Sciatic nerve (tissue), 2 donors: ENCODE data around the gene CFAP157. TPM values are rescaled to one million over a fixed set of nuclear protein-coding genes. Genes with fewer than 3 reads are reported as not detected.

ENCODE experiments used
- ATAC-seq: fragments of 200-7000 bp; cut with Tn5 transposase; one replicate; pipeline ENCODE4 v1.9.1; 2020; ENCODE audit warnings: mild to moderate bottlenecking, moderate library complexity
- DNase-seq: peaks from one replicate; pipeline ENCODE4 v3.0.0-alpha.2; 2020; ENCODE audit warnings: low spot score
- intact Hi-C: fragments of 100-400 bp; cut with DNase I; formaldehyde crosslinking; loops from one replicate; pipeline ENCODE4 v1.14.2; 2022
- total RNA-seq: library from RNA; stranded (reverse); fragmentation: NEBNext Ultra II Directional; extraction: Animal tissue kit (Norgen Biotek cat#: 25700); gene quantifications from one replicate; pipeline ENCODE4 v1.2.1, GENCODE V29; 2021
- donor health status: DM: no; HTN: no; CAD: no.
- donor health status: DM: no; HTN: no; CAD: no.

The CFAP157 gene
- total RNA-seq, 1 donor from 2014 or later = 0.80 TPM

DNA sequence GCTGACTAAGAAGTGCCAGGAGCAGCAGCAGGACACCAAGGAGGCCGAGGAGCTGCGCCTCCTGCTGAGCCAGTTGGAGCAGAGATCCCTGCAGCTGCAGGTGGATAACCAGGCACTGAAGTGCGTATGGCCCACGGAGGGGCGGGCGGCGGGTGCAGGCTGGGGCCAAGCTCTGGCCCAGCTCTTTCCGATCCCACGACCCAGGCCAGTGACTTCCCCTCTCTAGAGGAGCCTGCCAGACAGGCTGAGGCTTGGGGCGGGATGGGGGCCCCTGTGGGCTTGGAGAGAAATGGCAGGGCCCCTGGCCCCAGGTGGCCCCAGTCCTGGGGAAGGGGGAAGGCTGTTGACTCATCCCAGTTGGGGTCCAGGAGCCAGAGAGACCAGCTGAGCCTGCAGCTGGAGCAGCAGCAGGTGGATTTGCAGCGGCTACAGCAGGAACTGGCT is 5.1 kb downstream of the CFAP157 start:
- intact Hi-C loops = no loop called here
- ATAC-seq (no peak), DNase-seq (no peak)

DNA sequence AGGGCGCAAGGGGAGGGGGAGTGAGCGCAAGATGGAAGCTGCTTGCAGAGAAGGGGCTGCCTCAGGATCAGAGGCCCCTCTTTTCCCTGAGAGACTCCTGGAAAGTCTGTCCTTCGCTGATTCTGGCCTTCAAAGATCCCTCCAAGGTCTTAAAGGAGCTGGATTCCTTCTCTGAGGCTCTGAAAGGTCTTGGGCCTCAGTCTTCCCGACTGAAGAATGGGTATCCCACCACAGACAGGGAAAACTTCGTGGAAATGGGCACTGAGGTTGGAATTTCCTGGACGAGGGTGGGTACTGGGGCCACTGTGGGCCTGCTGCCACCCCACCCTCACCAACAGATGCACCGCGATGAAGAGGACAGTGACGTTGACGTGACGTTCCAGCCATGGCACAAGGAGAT is 5.6 kb downstream of the CFAP157 start:
- ATAC-seq = no peak
- DNase-seq = no peak
- intact Hi-C loops = no loop called here

DNA sequence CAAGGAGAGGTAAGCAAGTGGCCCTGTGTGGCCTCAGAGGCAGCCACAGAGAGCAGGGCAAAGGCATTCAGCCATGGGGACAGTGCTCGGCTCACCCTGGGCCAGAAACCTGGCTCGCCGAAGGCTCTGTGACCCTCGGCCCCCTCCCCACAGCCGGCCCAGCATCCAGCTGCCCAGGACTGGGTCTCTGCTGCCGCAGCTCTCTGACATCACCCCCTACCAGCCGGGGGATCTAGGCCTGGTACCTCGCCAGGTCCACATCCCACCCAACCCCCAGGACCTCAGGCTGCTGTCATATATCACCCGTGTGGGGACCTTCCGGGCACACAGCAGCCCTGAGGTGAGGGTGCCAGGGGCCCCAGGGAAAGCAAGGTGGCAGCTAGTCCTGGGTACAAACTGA is 6.1 kb downstream of the CFAP157 start:
- intact Hi-C loops = no loop called here
- DNase-seq (no peak), ATAC-seq (no peak)

DNA sequence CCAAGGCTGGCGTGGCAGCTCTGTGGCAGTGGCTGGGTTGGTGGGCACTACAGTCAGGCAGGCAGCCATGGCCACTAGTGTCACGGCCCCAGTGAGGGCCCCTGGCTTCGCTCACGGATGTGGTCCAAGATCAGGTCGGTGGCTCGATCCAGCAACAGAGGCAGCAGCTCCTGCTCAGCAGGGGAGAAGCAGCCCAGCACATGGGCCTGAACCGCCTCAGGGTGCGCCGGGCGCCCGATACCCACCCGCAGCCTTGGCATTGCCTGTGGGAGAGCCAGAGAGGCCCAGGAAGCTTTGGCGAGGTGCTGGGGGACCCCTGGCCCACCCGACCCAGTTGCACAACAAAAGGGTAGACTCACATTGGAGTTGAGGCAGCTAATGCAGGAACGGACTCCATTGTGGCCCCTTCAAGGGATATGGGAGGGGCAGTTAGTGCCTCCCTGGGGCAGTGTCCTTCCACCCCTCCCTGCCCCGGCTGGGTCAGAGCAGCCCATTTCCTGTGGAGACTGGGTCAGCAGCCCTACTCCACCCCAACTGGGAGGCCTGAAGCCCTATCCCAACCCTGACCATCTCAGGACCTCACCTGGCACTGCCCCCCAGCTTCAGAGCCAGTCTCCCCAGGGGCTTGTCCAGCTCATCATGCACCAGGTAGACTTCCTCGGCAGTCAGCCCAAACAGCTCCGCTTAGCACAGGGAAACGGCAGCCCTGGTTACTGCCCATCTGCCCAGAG is 7.4 kb downstream of the CFAP157 start:
- ATAC-seq = no peak
- no peak for DNase-seq
- intact Hi-C loops = no loop called here

DNA sequence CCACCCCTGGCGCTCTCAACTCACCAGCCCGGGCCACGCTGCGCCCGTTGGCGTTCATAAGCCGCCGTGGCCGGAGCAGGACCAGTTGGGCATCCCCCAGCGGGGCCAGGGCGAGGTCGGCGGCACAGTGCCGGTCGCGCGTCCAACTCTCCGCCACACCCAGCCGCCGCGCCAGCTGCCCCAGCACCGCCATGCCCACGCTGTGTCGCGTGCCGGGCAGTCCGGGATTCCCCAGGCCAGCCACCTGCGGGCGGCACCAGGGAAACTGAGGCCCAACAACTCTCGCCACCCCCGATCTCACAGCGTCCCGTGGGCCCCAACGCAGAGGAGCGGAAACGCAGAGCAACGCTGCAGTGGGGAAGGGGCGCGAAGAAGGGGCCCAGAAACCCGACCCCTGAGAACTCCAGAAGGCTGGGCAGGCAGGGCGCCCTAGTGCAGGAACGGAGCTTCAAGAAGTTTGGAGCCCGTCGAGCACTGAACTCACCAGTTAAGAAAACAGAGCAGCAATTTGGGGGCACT is 8.2 kb downstream of the CFAP157 start:
- intact Hi-C loops = no loop called here
- ATAC-seq (peak; percentile 0), DNase-seq (no peak)

DNA sequence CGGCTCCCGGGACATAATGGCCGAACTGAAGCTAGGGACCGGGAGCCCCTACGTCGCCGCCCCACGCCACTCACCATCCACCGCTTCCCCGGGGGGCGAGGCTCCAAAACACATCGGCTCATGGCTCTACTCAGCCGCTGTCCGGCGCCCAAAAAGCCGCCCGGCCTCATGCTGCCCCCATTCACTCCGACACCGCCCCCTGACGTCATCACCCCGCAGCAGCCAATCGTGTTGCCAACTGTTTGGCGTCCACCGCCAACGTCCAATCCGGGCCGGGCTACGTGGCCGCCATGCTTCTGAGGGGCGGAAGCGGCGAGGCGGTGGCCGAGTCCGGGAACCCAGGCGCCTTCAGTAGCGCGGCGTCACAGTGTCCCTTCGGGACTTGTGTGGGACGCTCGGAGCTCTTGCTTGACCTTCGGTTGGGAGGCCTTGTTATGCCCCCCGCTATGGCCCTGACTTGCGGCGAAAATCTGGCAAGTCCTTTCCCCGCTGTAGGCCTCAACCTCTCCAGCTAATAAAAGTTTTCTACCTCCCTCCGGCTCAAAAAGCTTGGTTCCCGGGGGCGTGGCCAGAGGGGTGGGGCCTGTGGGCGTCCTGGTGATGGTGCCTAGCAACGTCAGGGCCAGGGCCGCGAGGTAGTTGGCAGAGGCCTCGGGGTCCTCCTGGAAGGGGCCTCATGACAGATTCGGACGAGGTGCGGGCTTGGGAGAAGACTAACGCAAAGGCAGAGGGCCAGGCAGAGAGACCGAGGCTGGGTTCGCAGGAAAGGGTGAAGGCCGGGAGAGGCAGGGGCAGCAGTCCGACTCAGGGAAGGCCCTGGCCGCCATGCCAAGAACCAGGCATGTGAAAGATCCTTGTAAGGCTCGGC is 8.9 kb downstream of the CFAP157 start, which contains the start of the genes PTRH1 and TTC16:
Gene PTRH1, minus strand, starts transcription at position 194 of the 868 bp plus-strand sequence. Its CDS starts 24 bp downstream, at position 170.
Gene TTC16, plus strand, starts transcription at position 610 of the 868 bp plus-strand sequence. Its CDS starts 67 bp downstream, at position 677.
- DNase-seq (peak; percentile 99), ATAC-seq (peak; percentile 98)
- intact Hi-C loops = no loop called here

DNA sequence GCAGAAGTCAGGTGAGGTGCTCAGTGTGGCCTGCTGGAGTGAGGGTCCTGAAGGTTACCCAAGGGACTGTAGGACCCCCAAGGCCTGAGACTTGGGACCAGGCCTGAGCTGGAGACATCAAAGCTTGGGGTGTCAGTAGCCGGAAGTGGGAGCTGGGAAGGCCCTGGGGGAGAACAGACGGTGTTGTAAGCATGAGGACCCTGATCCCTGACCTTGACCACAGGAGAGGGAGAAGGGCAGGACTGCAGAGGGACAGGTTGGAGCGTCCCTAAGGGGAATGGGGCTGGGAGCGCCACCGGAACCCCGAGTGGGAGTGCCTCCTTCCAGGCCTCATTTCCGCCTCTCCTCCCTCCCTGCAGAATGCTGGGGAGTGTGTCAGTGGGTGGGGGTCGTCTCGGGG is 9.6 kb downstream of the CFAP157 start:
- intact Hi-C loops = no loop called here
- DNase-seq = no peak
- ATAC-seq = no peak

DNA sequence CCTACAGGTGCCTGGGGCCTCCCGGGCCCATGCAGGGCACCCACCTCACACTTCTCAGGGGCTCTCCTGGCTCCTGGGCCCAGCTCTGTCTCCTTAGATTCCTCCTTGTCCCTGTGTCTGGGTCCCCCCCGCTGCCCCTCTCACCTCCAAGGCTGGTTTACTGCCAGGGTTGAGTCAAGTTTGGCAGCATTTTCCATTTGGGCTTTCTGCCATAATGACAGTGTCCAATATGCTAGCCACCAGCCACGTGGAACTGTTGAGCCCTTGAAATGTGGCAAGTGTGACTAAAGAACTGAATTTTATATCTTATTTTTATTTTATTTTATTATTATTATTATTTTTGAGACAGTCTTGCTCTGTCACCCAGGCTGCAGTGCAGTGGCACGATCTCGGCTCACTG is 11.0 kb downstream of the CFAP157 start:
- no peak for DNase-seq
- ATAC-seq = no peak
- intact Hi-C loops = no loop called here

DNA sequence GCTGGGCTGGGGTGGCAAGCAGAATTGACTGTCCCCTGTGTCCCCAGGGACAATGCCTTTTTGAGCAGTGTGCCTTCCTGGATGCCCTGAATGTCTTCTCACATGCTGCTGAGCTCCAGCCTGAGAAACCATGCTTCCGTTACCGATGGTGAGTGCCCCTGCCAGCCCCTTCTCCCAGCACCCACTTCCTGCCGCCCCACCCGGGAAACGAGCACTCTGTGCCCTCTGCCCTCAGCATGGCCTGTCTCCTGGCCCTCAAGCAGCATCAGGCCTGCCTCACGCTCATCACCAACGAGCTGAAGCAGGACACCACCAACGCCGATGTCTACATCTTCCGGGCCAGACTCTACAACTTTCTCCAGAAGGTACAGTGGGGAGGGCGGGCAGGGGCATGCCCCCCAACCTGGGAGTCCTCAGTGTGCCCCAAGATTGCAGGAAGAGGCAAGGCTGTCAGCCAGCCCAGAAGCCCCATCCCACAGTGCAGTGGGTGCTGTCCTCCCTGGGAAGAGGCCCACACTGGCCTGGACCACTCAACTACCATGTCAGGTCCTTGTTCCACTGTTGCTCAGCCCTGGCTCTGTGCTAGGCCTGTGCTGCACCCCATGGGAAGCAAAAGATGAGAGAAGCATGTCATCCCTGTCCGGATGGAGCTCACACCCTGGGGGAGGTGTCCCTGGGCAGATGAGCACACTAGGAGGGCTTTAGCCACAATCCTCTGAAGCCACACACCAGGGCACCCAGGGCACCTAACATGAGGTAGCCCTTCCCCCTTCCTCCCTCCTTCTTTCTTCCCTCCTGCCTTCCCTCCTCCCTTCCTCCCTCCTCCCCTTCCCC is 13.5 kb downstream of the CFAP157 start:
- ATAC-seq (no peak), DNase-seq (no peak)
- intact Hi-C loops = no loop called here

DNA sequence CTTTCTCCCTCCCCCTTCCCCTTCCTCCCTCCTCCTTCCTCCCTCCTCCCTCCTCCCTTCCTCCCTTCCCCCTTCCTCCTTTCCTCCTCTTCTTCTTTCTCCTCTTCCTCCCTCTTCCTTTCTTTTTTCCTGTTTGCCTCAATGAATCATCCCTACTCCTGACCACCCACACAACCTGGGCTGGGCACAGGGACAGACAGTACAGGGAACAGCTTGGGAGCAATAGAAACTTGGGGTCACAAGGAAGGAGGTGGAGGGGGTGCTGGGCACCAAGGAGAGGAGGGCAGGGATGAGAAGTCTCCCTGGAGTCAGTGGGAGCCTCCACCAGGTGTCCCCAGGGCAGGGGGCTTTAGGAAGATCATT is 14.1 kb downstream of the CFAP157 start:
- intact Hi-C loops = no loop called here
- ATAC-seq (no peak), DNase-seq (no peak)

DNA sequence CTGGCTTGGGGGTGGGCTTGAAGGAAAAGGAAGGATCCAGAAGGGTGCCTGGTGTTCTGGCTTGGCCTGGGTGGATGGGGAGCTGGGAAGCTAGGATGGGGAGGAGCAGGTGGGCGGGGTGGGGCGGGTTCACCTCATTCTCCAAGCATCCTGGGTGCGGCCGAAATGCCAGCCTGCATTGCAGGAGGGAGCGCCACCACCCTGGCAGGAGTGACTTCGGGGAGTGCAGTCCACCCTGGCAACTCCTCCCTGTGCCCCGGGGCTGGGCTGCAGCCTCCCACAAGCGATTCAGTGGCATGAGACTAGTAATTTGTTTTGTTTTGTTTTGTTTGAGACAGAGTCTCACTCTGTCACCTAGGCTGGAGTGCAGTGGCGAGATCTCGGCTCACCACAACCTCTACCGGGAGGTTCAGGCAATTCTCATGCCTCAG is 14.6 kb downstream of the CFAP157 start:
- no peak for ATAC-seq

DNA sequence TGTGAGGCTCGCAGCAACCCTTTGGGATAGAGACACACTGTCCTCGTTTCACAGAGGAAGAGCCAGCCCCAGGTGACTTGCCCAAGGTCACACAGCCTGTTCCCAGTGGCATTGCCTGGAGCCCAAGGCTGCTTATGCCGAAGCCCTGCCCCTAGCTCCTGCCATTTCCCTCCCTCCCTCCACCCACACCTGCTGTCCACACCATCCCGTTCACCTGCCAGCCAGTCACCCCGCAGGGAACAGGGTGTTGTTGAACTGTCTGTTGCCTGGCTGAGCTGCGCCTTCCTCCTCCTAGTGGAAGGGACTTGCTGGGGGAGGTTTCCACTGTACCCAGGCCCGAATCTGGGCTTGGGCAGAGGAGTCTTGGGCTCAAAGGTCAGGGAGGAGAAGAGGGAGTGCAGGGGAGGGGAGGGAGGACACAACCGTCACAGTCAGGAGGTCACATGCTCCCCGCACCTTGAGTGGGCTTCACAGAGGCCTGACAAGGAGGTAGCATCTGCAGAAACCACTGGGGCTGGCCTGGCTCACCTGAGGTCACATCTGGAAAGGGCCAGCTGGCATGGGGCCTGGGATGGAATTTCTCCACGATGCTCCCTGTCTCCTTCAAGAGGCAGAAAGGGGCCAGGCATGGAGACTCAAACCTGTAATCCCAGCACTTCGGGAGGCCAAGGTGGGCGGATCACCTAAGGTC is 15.4 kb downstream of the CFAP157 start:
- DNase-seq = no peak
- intact Hi-C loops = no loop called here
- ATAC-seq = no peak

More for the DNA sequence above, 14.6 kb downstream of the CFAP157 start:
- intact Hi-C loops = no loop called here
- no peak for DNase-seq

DNA sequence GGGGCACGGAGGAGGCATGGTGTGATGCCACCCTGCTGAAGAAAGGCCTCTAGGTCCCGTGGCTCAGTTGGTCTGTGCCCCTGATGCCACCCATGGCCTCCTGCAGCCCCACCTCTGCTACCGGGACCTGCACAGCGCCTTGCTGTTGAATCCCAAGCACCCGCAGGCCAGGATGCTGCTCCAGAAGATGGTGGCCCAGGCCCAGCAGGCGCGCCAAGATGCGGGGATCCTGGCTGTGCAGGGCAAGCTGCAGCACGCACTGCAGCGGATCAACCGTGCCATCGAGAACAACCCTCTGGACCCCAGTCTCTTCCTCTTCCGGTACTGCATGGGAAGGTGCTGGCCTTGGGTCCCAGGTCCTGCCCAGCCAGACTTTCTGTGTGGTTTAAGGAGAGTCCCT is 16.2 kb downstream of the CFAP157 start:
- DNase-seq (no peak), ATAC-seq (peak; percentile 4)
- intact Hi-C loops = no loop called here

DNA sequence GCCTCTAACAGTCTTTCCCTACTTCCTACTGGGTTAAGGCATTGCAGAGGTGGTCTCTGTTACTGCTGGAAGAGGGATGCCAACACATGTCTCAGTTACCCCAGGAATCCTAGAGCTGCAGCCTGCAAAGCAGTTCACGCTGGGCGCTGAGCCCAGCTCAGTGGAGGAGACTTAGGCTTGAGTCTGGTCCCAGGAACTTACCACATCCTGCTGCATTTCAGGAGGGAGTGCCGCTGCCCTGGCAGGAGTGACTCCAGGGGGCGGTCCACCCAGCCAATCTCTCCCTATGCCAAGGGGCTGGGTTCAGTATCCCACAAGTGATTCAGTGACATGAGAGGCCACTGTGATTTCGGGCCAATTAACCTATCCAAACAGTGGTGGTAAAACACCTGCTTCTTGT is 16.7 kb downstream of the CFAP157 start:
- ATAC-seq = peak; percentile 34
- no peak for DNase-seq
- intact Hi-C loops = no loop called here

DNA sequence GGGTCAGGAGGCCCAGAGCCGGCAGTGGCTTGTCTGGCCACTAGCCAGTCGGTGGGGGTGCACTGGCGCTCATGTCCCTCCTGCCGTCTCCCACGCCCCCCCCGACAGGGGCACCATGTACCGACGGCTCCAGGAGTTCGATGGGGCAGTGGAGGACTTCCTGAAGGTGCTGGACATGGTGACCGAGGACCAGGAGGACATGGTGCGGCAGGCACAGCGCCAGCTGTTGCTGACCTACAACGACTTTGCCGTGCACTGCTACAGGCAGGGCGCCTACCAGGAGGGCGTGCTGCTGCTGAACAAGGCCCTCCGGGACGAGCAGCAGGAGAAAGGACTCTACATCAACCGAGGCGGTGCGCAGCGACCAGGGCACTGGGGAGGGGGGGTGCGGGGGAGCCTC is 17.2 kb downstream of the CFAP157 start:
- intact Hi-C loops = no loop called here
- peak; percentile 44 for ATAC-seq
- DNase-seq = no peak

DNA sequence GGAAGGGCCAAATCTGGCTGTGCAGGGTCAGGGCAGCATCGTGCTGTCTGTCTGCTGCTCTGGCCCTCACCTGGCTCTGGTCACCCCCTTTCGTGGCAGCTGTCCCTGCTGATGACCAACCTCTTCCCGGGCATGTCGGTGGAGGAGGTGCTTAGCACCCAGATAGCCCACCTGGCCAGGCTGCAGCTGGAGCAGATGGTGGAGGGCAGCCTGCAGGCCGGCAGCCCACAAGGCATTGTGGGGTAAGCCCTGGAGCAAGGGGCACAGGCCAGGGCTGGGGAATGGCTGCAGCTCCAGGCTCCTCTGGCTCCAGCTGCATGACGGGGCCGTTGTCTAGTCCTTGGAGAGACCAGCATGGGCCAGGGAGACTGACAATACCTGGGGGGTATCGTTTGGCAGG is 20.1 kb downstream of the CFAP157 start:
- intact Hi-C loops = no loop called here
- no peak for DNase-seq
- no peak for ATAC-seq

DNA sequence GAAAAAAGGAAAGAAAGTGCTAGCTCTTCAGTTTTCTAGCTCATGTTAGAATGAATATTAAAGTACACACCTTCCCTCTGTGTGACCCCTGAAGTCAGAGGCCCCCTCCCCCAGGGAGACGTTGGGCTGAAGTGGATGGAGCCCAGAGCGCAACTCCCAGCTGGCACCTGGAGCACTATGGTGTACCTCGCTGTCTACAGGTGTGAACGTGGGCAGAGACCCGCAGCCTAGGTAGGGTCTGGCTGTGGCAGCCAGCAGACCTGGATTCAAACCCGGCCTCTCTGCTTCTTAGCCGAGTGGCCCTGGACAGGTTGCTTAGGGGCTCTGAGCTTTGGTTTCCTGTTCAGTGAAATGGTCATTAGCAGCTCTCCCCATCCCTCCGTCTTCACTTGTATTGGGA is 22.0 kb downstream of the CFAP157 start:
- no peak for ATAC-seq
- no peak for DNase-seq
- intact Hi-C loops = no loop called here

DNA sequence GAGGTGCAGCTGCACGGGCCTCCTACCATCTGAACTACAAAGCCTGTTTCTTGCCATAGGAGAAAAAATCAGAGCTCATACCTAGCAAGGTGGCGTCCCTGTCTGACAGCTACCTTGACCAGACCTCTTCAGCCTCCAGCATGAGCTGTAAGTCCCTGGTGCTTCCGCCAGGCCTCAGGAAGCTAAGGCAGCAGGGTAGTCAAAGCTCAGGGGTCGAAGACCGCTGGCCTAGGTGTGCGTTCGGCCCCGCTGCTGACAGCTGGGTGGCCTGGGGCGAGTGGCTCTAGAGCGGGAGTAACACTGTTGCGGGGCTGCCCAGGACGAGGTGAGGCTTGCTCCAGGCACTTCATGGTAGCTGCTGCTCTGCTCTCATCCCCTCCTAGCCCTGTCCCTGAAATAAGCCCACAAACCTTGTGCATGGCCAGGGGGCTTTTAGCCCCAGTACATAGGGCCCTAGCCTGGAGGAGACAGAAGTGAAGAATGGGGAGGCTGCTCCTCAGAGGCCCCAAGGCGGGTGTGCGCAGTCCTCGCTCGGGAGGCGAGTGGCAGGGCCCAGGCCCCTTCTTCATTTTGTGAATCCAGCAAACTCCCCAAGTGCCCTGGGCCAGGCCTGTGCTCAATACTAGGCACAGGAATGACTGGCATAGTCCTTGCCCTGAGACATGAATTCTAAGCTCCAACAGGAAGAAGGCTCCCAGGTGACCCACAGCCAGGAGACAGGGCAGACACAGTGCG is 22.9 kb downstream of the CFAP157 start:
- intact Hi-C loops = loop anchor here (2.0 to 10.0 kb wide), 3 partner anchors 138 to 225 kb away; no protein-coding TSS in a partner anchor
- ATAC-seq (no peak), DNase-seq (no peak)
